Loucy (cell line): Measurements from ENCODE around the gene RACK1.

Experiments
- H2AFZ ChIP-seq: fragments of 200-600 bp; sonication (generic); 2 replicates; pipeline ENCODE4 v1.6.0; 2016; ENCODE audit warnings: antibody characterized with exemption, mild to moderate bottlenecking, low read length, moderate library complexity
- H3F3A ChIP-seq: fragments of 200-600 bp; 2 replicates; pipeline ENCODE4 v1.6.0; 2016; ENCODE audit warnings: antibody characterized with exemption, low read depth, mild to moderate bottlenecking
- H3K27me3 ChIP-seq: fragments of 200-600 bp; sonication (generic); 2 replicates; pipeline ENCODE4 v1.6.1; 2014; ENCODE audit warnings: low read length, mild to moderate bottlenecking; ENCODE audit not compliant: insufficient read depth, poor library complexity, severe bottlenecking
- H3K36me3 ChIP-seq: fragments of 200-600 bp; sonication (generic); 2 replicates; pipeline ENCODE4 v1.6.1; 2016; ENCODE audit warnings: low read length; ENCODE audit not compliant: insufficient read depth
- H3K4me1 ChIP-seq: fragments of 200-600 bp; sonication (generic); 2 replicates; pipeline ENCODE4 v1.5.1; 2014; ENCODE audit warnings: low read length, mild to moderate bottlenecking; ENCODE audit not compliant: insufficient read depth, poor library complexity, severe bottlenecking
- H3K4me2 ChIP-seq: fragments of 200-600 bp; sonication (generic); 2 replicates; pipeline ENCODE4 v1.6.0; 2014; ENCODE audit warnings: antibody characterized with exemption, low read length, low read depth, mild to moderate bottlenecking; ENCODE audit not compliant: poor library complexity, severe bottlenecking
- H3K4me3 ChIP-seq: fragments of 200-600 bp; sonication (generic); 2 replicates; pipeline ENCODE4 v1.5.1; 2014; ENCODE audit warnings: low read length, mild to moderate bottlenecking, mixed read lengths; ENCODE audit not compliant: poor library complexity, severe bottlenecking
- H3K79me2 ChIP-seq: fragments of 200-600 bp; sonication (generic); 2 replicates; pipeline ENCODE4 v1.6.1; 2014; ENCODE audit warnings: low read length; ENCODE audit not compliant: insufficient read depth
- H3K9ac ChIP-seq: fragments of 200-600 bp; sonication (generic); 2 replicates; pipeline ENCODE4 v1.6.0; 2014; ENCODE audit warnings: mild to moderate bottlenecking, low read depth, low read length, moderate library complexity; ENCODE audit not compliant: poor library complexity, severe bottlenecking
- H3K9me2 ChIP-seq: fragments of 200-600 bp; sonication (generic); replicated peaks from 2 replicates; pipeline ENCODE4 v1.6.1; 2016; ENCODE audit warnings: low read depth, low read length, mixed read lengths
- H3K9me3 ChIP-seq: fragments of 200-600 bp; sonication (generic); 2 replicates; pipeline ENCODE4 v1.6.1; 2014; ENCODE audit warnings: mild to moderate bottlenecking, antibody characterized with exemption, low read length, low read depth; ENCODE audit not compliant: insufficient read depth
- H4K20me1 ChIP-seq: fragments of 200-600 bp; sonication (generic); 2 replicates; pipeline ENCODE4 v1.6.0; 2014; ENCODE audit warnings: antibody characterized with exemption, low read length, mild to moderate bottlenecking; ENCODE audit not compliant: insufficient read depth, poor library complexity, severe bottlenecking
- EZH2phosphoT487 ChIP-seq: fragments of 200-600 bp; IDR thresholded peaks from 2 replicates; pipeline ENCODE4 v1.6.1; 2018; ENCODE audit warnings: antibody characterized with exemption, mild to moderate bottlenecking, moderate library complexity, borderline replicate concordance
- TF ChIP-seq, protein P1 (sequence below): fragments of 200-600 bp; sonication (generic); conservative IDR thresholded peaks from 2 replicates; pipeline ENCODE4 v1.5.1; 2014; ENCODE audit warnings: mild to moderate bottlenecking, antibody characterized with exemption, low read length

The RACK1 gene

DNA sequence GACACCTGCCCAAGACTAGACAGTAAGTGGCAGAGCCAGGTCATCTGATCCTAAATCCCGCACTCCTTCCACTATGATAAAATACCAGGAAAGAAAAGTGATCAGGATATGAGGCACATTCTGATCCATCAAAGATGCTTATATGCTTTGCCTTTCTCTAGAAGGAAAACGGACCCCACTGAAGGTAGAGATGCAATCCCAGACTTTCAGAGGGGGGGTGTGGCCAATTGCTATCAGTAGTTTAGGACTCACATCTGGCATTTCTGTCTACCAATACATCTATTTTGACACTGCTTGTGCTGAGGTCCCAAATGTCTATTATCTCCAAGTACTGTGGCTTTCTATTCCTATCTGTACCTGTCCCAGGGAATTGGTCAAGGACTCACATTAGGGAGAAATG, 15.6 kb upstream of the RACK1 start:
- H3K4me3 ChIP-seq, result peak overlapping the region; percentile 97
- no peaks in the 10 kb centered on the region for H3K36me3 ChIP-seq
- H3K9me2 ChIP-seq, result no peaks in the 10 kb centered on the region
- no peak overlapping the region for H2AFZ ChIP-seq
- no peak overlapping the region for H3K9ac ChIP-seq
- TF ChIP-seq EZH2phosphoT487, result no peak
- TF ChIP-seq, protein P1, sequence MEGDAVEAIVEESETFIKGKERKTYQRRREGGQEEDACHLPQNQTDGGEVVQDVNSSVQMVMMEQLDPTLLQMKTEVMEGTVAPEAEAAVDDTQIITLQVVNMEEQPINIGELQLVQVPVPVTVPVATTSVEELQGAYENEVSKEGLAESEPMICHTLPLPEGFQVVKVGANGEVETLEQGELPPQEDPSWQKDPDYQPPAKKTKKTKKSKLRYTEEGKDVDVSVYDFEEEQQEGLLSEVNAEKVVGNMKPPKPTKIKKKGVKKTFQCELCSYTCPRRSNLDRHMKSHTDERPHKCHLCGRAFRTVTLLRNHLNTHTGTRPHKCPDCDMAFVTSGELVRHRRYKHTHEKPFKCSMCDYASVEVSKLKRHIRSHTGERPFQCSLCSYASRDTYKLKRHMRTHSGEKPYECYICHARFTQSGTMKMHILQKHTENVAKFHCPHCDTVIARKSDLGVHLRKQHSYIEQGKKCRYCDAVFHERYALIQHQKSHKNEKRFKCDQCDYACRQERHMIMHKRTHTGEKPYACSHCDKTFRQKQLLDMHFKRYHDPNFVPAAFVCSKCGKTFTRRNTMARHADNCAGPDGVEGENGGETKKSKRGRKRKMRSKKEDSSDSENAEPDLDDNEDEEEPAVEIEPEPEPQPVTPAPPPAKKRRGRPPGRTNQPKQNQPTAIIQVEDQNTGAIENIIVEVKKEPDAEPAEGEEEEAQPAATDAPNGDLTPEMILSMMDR, result no peak
- no peaks in the 10 kb centered on the region for H3F3A ChIP-seq
- H4K20me1 ChIP-seq, result peaks cover 13% of the 10 kb centered on the region
- H3K79me2 ChIP-seq, result peaks cover 59% of the 10 kb centered on the region
- peak overlapping the region; percentile 97 for H3K4me2 ChIP-seq
- no peaks in the 10 kb centered on the region for H3K9me3 ChIP-seq
- H3K4me1 ChIP-seq, result peaks cover 25% of the 10 kb centered on the region
- H3K27me3 ChIP-seq, result no peaks in the 10 kb centered on the region

DNA sequence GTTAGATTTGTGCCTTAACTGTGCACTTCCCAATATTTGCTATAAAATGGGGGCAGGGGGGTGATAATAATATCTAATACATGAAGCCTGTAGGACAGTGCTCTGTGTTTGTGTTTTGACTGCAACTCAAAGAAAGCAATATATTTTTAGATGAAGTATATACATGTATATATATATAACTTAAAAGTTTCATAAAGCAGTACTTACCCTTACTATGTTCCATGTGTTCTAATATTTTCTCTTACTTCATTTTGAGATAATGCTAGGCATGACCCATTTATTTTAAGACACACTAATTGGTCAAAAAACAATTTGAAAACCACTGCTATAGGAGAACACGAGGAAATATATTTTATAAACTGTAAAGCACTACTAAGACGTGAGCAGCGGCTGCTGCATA, 14.9 kb upstream of the RACK1 start:
- Histone ChIP-seq H3K4me3 (peak overlapping the region; percentile 97), H3K36me3 (no peaks in the 10 kb centered on the region), H3K4me2 (peak overlapping the region; percentile 97), H3K9me3 (no peaks in the 10 kb centered on the region), H4K20me1 (peaks cover 13% of the 10 kb centered on the region), H2AFZ (no peak overlapping the region), H3K9me2 (no peaks in the 10 kb centered on the region), H3K9ac (no peak overlapping the region), H3K79me2 (peaks cover 59% of the 10 kb centered on the region), H3F3A (no peaks in the 10 kb centered on the region), H3K4me1 (peaks cover 25% of the 10 kb centered on the region), H3K27me3 (no peaks in the 10 kb centered on the region)
- no peak for TF ChIP-seq EZH2phosphoT487
- TF ChIP-seq, protein P1, result no peak

DNA sequence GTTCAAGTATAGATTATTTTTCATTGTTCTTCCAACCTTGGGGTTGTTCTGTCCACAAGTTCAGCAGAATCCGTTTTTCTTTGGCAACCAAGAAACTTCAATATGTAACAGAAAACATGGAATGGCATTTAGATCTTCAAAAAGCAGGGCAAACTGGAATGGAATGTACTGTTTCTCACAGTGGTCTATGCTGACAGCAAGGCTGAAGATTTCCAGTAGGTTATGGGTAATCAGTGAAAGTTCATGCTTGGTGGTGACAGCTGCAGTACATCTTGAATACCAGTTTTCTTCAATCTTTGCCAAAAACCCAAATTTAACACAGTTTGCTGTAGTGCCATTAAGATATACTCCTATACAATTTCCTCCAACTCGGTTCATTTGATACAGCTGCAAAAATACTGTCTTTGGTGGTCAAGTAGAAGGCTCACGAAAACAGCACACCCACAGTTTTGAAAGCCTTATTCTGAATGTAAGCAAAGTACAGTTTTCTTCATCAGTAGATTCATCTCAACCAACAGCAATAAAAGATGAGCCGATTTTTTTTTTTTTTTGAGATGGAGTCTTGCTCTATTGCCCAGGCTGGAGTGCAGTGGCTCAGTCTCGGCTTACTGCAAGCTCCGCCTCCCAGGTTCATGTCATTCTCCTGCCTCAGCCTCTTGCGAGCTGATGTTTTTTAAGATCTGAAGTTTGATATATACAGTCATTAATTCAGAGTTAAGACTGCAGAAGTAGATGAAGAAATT, 12.3 kb upstream of the RACK1 start:
- Histone ChIP-seq H4K20me1 (peaks cover 16% of the 10 kb centered on the region), H2AFZ (no peak overlapping the region), H3K4me1 (peaks cover 31% of the 10 kb centered on the region), H3F3A (no peaks in the 10 kb centered on the region), H3K9me3 (no peaks in the 10 kb centered on the region), H3K9ac (peak overlapping the region; percentile 22), H3K9me2 (no peaks in the 10 kb centered on the region), H3K4me2 (peak overlapping the region; percentile 46), H3K4me3 (peak overlapping the region; percentile 48), H3K27me3 (no peaks in the 10 kb centered on the region), H3K36me3 (no peaks in the 10 kb centered on the region), H3K79me2 (peaks cover 63% of the 10 kb centered on the region)
- TF ChIP-seq EZH2phosphoT487, result no peak
- TF ChIP-seq, protein P1, result no peak
